ENCODE measurements around the gene SPINK1.
A peak's percentile ranks its signal among the peaks of the same experiment; 100 is the strongest.

The SPINK1 gene

DNA sequence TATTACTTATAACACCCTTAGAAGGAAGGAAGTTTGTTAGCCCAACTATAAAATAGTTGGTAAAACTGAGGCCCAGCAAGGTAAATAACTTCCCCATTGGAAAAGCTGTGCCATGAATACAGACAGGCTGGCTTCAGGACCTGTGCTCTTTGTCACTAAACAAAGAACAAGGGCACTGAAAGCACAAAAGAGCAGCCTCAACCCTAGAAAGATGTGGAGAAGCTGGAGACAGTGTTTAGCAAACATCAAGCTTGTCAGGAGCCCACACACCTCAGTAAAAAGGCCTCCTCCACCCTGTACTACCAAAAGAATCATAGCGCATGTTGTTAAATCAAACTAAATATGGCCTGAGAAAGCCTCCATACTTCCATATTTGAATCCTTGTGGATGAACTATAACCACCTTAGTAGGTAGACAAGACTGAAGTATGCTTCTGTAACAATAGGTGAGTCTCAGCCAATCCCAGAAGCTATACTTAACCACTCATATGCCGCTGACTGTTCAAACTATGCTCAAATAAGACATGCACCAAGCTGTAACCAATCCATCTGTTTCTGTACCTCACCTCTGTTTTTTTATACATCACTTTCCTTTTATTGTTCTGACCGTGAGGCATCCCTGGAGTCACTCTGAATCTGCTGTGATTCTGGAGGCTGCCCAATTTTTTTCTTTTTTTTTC, 28.6 kb upstream of the SPINK1 start:
- DNase-seq (ENCODE audit: low read depth), result no peak
- H3K4me3 ChIP-seq (ENCODE audit: control insufficient read depth, low read depth, low read length), result no peak overlapping the region
- TF ChIP-seq, protein P1, sequence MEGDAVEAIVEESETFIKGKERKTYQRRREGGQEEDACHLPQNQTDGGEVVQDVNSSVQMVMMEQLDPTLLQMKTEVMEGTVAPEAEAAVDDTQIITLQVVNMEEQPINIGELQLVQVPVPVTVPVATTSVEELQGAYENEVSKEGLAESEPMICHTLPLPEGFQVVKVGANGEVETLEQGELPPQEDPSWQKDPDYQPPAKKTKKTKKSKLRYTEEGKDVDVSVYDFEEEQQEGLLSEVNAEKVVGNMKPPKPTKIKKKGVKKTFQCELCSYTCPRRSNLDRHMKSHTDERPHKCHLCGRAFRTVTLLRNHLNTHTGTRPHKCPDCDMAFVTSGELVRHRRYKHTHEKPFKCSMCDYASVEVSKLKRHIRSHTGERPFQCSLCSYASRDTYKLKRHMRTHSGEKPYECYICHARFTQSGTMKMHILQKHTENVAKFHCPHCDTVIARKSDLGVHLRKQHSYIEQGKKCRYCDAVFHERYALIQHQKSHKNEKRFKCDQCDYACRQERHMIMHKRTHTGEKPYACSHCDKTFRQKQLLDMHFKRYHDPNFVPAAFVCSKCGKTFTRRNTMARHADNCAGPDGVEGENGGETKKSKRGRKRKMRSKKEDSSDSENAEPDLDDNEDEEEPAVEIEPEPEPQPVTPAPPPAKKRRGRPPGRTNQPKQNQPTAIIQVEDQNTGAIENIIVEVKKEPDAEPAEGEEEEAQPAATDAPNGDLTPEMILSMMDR (conservative IDR thresholded peaks at IDR 0.05; ENCODE audit: control insufficient read depth, insufficient read depth, low read depth, low read length), result no peak

DNA sequence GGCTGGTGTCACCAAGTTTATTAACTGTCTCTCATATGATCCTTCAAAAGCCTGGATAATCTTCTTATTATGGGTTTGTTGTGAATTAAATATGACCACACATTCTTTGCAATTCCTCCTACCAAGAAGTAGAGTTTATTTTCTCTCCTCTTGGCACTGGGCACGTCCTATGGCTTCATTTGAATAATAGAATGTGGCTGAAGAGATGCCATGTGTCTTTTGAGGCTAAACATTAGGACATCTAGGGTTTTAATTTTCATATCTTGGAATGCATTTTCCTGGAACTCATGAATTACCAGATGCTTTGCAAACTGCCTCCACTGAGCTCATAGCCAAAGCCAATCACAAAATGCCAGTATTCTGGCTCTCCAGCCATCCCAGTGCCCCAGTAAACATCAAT, 27.1 kb upstream of the SPINK1 start:
- TF ChIP-seq, protein P1 (conservative IDR thresholded peaks at IDR 0.05; ENCODE audit: control insufficient read depth, insufficient read depth, low read depth, low read length), result no peak
- H3K4me3 ChIP-seq (ENCODE audit: control insufficient read depth, low read depth, low read length), result no peak overlapping the region
- DNase-seq (ENCODE audit: low read depth), result no peak

DNA sequence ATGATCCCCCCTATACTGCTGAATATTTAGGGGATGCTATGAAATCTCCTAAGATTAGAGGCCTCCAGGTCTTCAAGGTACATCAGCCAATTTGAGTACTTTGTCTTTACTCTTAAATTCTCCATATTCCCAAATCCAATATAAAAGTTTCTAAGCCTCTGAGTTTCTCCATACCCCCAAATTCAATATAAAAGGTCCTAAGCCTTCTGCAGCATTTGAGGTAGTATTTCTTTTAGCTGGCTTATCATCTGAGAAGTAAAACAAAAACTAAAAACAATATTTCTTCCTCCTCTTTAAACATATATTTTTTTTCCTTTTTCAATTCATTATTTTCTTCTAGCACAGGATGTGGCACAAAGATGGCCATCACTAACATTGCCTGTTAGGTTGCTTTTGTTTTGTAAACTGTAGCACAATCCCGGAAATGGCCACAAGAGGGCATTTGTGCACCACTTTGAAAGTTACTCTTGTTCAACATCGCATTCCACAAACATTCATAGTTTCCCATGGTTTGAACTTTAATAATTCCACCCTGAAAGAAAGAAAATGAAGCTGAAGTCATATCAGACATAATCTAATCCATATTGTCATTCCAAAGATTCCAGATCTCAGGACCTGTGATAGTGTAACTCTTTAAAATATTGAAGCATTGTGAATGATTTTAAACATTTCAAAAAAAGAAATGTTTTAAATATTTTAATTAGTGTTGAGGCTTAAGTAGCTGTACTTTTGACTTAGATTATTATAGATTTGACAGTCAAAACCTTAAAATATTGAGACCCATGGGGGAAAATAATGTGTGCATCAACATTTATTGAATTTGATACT, 26.0 kb upstream of the SPINK1 start:
- TF ChIP-seq, protein P1 (conservative IDR thresholded peaks at IDR 0.05; ENCODE audit: control insufficient read depth, insufficient read depth, low read depth, low read length), result peak; percentile 89
- DNase-seq (ENCODE audit: low read depth), result peak; percentile 61
- H3K4me3 ChIP-seq (ENCODE audit: control insufficient read depth, low read depth, low read length), result no peak overlapping the region

DNA sequence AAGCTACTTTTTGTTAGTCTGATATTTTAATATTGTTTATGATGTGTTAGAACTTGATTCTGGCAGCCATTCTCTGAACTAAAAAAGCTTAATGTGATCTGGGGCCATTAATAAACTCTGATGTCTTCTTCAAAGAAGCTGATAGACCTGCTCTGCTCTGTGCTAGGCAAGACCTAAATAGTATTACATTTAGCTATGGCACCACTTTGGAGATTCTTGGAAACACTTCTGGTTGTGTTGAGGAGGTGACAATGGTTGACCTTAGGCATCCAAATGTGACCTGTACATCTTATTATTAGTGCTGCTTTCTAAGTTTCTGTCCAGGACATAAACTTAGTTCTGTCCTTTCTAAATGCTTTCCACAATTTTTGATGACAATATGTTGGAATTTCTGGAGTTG, 25.3 kb upstream of the SPINK1 start:
- no peak for DNase-seq (ENCODE audit: low read depth)
- TF ChIP-seq, protein P1 (conservative IDR thresholded peaks at IDR 0.05; ENCODE audit: control insufficient read depth, insufficient read depth, low read depth, low read length), result no peak

DNA sequence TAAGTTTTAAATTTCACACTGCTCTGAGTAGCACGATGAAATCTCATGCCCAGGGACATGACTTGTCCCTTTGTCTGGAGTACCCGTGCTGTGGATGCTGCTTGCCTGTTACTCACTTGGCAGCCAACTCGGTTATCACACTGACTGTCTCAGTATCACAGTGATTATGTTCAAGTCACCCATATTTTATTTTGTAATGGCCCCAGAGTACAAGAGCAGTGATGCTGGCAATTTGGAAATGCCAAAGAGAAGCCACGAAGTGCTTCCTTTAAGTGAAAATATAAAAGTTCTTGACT, 24.3 kb upstream of the SPINK1 start:
- no peak for DNase-seq (ENCODE audit: low read depth)
- TF ChIP-seq, protein P1 (conservative IDR thresholded peaks at IDR 0.05; ENCODE audit: control insufficient read depth, insufficient read depth, low read depth, low read length), result no peak
- H3K4me3 ChIP-seq (ENCODE audit: control insufficient read depth, low read depth, low read length), result no peak overlapping the region

More for the DNA sequence above, 25.3 kb upstream of the SPINK1 start:
- no peak overlapping the region for H3K4me3 ChIP-seq (ENCODE audit: control insufficient read depth, low read depth, low read length)

DNA sequence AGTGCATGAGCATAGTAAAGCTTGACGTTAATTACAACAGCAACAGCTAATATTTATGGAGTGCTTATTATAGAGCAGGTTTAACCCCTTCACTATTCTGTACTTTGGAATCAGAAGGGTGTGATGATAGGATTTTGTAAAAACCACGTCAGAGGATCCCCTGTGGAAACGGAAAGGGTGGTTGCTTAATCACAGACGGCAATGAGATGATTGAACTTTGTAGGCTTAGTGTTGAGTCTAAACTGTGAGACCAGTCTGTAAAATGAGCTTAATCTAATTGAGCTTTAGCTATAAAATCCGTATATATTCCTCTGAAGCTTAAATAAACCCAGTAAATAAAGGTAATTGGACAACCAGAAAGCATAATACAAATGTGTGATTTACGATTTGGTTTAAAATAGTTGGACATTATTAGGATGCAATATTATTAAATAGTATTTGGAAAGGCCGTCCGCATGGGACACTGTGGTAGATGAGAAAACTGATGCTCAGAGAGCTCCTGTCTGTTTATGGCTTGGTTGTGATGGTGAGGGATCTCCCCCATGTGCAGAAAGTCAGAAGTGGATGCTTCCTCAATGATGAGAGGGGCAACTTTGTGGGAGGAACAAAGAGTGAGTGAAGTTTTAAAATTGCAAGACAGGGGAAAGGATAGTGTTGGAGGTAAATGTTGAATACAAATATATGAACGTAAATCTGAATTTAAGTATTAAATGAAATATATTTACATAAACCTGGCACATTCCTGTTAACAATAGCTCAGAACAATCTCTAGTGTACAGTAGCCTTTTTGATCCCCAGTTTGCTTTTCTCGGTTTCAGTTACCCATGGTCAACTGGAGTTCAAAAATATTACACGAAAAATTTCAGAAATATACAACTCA, 23.7 kb upstream of the SPINK1 start:
- TF ChIP-seq, protein P1 (conservative IDR thresholded peaks at IDR 0.05; ENCODE audit: control insufficient read depth, insufficient read depth, low read depth, low read length), result no peak

More for the DNA sequence above, 23.7 kb upstream of the SPINK1 start:
- no peak overlapping the region for H3K4me3 ChIP-seq (ENCODE audit: control insufficient read depth, low read depth, low read length)
- DNase-seq (ENCODE audit: low read depth), result no peak

Data from fibroblast of mammary gland (primary cell).